H4 (cell line): Measurements from ENCODE around the gene SLC16A2. TPM values are rescaled to one million over a fixed set of nuclear protein-coding genes. Genes with fewer than 3 reads are reported as not detected.
"Not testable (repeated sequence)": the region's sequence is repeated elsewhere in the genome, so short reads cannot be mapped to it uniquely, and the experiment has no call there.

ENCODE experiments used
- DNase-seq: peaks from one replicate; pipeline ENCODE4 v3.0.0-alpha.2; 2015; ENCODE audit warnings: low spot score
- total RNA-seq: library from RNA; depleted of rRNA; stranded (reverse); fragments of >200 nt; shearing (Covaris generic); gene quantifications from 2 replicates; pipeline ENCODE4 v1.2.3, GENCODE V29; 2014

Gene SLC16A2
- total RNA-seq, 1 experiment from 2014 or later: 4.9 TPM

DNA sequence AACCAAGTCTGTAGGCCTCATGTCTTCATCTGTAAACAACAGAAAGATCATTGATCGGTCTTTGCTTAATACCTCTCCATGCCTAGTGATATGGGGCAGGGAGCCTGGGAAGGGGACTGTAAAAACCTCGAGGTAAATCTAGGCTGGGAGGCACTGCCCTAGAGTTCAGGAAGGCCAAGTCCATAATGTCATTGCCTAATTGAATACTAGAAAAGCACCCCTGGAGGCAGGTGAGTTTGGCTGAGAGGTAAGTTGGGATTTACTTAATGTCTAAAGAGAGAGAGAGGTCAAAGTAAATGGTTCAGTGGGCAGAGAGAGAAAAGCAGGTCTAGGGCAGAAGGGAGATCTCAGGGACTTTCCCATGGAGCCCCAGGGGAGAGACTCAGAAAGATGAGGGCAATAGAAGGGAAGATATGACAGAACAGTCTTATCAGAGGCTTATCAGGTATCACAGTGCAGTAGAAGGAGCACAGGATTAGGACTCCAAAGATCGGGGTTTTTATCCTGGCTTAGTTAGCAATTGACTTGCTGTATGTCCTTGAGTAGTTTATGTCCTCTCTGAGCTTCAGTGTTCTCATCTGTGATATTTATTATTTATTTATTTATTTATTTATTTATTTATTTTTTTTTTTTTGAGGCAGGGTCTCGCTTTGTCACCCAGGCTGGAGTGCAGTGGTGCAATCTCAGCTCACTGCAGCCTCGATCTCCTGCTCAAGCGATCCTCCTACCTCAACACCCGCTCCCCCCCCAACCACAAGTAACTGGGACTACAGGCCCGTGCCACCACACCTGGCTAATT lies 85.2 kb downstream of the SLC16A2 start:
- no peak for DNase-seq

- no peak for DNase-seq
Observed at GRCh38 chrX:74507191-74507590, 85.9 kb downstream of the SLC16A2 start.

GRCh38 chrX:74509989-74510388 lies 88.7 kb downstream of the SLC16A2 start:
- DNase-seq: no peak

DNA sequence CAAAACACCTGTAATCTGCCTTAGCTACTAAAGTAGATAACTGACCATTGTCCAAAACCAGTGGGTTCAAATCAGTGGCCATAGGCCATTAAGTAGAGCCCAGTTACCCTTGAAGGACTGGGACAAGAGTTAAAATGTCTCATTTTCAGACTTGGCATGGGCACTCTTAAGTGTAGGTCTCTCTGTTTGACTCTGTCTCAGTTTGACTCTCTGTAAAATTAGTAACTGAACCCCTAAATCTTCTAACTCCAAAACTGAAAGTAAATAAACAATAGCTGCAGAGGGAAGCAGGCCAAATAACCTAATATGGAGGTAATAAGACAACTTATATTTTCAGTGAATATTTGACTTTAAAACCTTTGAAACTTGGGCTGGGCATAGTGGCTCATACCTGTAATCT lies 89.1 kb downstream of the SLC16A2 start:
- no peak for DNase-seq

GRCh38 chrX:74511704-74512103 lies 90.4 kb downstream of the SLC16A2 start:
- DNase-seq: no peak

DNA sequence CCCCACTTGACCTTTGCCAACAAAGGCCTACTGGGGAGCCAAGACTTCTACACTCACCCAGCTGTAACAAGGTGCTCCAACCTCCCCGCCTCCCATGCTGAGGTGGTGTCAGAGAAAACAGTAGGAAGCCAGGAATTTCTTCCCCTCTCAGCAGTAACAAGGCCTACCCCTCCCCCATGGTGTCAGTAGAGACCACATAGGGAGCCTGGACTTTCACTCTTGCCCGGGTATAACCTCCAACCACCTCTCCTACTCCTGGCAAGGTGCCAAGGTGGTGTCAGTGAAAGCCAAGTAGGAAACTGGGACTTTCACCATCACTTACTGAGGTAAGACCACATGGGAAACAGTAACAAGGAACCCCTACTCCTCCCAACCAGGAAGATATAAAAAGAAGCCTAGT lies 93.1 kb downstream of the SLC16A2 start:
- no peak for DNase-seq

- DNase-seq: no peak
Observed at GRCh38 chrX:74515356-74515755, 94.1 kb downstream of the SLC16A2 start.

DNA sequence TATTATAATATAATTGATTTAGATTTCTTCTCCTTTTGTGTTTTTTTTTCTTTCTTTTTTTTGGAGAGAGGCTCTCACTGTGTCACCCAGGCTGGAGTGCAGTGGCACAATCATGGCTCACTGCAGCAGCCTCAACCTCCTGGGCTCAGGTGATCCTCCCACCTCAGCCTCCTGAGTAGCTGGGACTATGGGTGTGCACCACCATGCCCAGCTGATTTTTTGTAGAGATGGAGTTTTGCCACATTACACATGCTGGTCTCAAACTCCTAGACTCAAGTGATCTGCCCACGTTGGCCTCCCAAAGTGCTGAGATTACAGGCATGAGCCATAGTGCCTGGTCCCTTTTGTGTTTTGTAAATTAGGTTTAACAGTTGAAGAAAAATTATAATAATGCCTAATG lies 94.7 kb downstream of the SLC16A2 start:
- not testable (repeated sequence) for DNase-seq

- DNase-seq: no peak
Observed at GRCh38 chrX:74519870-74520269, 98.6 kb downstream of the SLC16A2 start.

DNA sequence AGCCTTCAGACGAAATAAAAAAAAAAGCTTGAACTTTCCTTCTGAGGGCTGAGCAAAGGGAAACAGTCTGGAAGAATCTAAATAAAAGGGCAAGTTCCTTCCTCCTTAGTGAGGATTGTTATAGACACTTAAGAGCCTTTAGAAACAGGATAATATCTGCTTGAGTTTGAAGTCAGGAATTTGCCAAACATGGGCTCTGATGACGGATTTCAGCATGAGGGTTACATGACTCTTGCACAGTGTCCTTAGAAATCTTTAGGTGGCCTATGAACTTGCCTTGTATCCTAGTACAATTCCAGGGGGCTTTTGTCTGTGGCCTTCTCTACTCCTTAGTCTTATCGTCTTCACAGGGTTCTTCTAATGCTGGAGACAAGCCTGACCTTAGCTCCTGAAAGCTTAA lies 99.0 kb downstream of the SLC16A2 start:
- DNase-seq: no peak

DNA sequence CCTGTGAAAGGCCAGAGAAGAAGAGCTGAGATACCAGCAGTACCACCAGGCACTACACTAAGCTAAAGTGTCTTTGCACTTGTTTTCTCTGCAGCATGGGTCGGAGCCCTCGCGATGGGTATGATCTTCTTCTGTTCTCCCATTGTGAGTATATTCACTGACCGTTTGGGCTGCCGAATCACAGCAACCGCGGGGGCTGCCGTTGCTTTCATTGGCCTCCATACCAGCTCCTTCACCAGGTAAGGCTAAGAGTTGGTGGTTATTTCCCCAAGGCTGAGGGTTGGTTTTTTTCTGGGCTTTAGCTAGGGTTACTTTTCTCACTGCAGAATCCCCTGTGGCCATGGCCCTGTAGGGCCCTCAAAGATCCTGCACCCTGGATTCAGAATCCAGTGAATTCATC lies 99.6 kb downstream of the SLC16A2 start:
- DNase-seq: no peak

DNA sequence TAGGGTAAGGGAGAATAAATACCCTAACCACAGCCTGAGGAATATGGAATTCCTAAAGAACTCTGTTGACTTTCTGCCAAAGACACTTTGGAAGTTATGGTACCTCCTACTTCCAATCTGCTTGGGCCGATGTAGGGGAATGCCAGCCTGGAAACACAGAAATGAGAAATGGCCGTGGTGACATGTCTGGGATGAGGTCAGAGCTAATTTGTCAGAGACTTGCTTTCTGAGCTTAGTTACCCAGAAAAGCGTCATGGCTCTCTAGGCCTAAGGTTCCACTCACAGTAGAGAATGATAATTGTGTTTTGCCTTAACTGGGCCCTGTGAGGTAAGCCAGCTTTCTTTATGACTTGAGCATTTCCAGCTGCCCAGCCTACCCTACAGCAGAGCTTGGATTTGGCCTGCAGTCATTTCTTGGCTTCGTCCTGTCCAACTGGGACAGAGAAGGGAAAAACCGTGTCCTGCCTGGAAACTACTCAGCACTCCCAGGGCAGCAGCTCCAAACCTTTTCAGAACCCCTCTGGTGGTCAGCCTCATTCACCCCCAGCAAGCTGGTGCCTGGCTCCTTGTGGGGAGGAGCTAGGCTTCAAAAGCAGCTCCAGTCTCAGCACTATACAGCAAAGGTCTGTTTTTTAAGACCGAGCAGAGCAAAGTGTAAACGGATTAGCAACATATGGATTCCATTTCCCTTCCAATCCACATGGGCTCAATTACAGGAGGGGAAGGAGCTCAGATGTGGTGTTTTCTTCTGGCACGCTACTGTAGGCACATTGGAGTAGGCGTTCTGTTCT lies 100.9 kb downstream of the SLC16A2 start:
- peak; percentile 39 for DNase-seq

- DNase-seq: no peak
Observed at GRCh38 chrX:74523224-74523623, 101.9 kb downstream of the SLC16A2 start.

- no peak for DNase-seq
Observed at GRCh38 chrX:74523870-74524735, 102.8 kb downstream of the SLC16A2 start.

DNA sequence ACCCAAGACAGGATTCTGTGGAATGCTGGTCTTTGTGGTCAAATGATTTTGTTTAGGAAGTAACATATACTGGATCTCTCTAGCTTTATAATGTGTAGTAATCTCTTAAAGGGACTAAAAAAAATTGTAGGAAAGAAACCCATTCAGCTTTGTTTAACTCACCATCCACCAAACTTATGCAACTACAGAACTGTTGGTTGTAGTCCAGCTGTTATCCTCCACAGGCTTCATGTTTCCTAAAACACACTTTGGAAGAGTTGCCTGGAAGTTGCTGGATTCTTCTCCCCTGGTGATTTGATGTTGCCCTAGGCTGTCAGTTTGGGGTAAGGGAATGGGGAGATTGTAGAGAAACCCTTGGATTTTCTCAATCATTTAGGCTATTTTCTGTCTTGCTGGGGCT lies 103.8 kb downstream of the SLC16A2 start:
- DNase-seq: no peak

DNA sequence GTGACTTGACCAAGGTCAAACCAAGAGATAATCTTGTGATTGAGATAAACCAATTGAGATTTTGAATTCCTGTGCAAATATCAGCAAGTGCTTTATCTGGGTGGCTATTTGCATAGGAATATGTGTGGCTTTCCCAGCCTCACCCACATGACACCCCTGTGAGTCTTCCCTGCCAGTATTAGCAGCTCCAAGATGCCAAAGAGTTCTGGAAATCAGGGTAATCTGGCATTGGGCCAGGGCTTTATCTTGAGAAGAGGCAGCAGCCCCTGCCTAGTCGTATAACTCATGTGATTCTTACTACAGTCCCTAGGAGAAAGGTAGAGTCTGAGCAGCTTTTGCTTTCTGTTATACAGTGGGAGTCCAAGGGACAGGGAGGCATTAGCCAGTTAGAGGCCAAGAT lies 105.5 kb downstream of the SLC16A2 start:
- no peak for DNase-seq

DNA sequence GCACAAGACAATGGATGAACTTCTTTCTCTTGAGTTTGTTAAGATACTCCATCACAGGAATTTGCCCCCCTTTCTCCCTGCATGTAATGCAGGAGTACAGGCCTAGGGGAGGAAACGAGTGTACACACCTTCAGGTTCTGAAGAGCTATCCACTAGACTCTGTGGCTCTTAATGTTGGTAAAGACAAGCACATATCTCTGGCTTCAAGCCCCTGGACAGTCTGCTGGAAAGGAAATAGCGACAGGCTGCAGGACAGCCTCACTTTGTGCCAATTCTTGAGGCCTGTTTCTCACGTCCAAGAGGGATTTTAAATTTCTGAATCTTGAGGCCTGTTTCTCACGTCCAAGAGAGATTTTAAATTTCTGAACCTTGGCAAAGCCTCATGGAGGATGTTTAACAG lies 106.1 kb downstream of the SLC16A2 start:
- DNase-seq: no peak

DNA sequence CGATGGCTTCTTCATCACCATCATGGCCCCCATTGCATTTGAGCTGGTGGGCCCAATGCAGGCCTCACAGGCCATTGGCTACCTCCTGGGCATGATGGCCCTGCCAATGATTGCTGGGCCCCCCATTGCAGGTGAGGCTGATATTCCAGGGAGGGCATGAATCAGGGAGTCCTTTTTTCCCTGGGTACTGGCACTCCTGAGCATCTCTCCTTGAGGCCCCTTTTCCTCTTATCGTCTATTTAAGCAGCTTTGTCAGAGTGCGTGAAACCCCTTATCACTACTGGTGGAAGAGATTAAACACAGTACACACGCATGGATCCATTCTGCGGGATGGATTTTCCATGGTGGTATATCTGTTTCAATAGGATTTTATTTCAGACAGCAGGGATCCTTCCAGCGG lies 108.0 kb downstream of the SLC16A2 start:
- DNase-seq: no peak

GRCh38 chrX:74531081-74531480 lies 109.8 kb downstream of the SLC16A2 start:
- DNase-seq: no peak

DNA sequence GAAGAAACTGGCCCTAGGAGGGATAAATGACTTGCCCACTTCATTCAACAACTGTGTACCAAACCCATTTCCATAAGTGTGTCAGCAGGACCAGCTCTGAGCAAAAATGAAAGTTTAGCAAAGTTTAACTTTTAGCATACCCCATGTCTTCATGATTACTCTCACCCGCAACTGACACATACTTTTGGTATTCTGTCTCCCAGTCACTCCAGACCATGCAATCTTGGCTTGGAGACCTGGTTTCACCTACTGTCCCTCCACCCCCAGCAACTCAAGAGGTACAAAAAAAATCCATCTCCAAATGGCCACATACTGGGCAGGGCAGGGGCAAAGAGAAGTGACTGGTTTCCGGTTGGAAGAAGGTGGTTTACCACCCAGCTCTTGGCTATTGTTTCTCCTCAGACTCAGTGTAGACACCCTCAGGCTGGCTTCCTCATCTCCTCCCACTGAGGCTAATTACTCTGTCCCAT lies 113.3 kb downstream of the SLC16A2 start:
- DNase-seq: no peak

- no peak for DNase-seq
Observed at GRCh38 chrX:74535086-74535407, 113.8 kb downstream of the SLC16A2 start.
